DMS 273 (cell line): ENCODE measurements around the gene IL1A.

Experiments used
- DNase-seq: peaks from one replicate; lab custom pipeline; 2025; ENCODE audit not compliant: unreplicated experiment; lab: John Stamatoyannopoulos, UW

The IL1A gene

GRCh38 chr2:112764071-112765044 lies 19.9 kb downstream of the IL1A start, which contains the start of gene CKAP2L:
Gene CKAP2L (minus strand): TSS chr2:112764609. CDS start chr2:112764598, 11 bp downstream.
- peak; percentile 99 for DNase-seq

GRCh38 chr2:112762276-112762675 lies 22.0 kb downstream of the IL1A start:
- no peak for DNase-seq

GRCh38 chr2:112760149-112760548 lies 24.1 kb downstream of the IL1A start:
- DNase-seq: no peak

- no peak for DNase-seq
Measured at GRCh38 chr2:112758711-112759110, 25.6 kb downstream of the IL1A start.

GRCh38 chr2:112757265-112757664 lies 27.0 kb downstream of the IL1A start:
- no peak for DNase-seq

GRCh38 chr2:112756207-112756606 lies 28.1 kb downstream of the IL1A start:
- DNase-seq: no peak

GRCh38 chr2:112755444-112755843 lies 28.8 kb downstream of the IL1A start:
- DNase-seq: no peak

GRCh38 chr2:112754564-112754963 lies 29.7 kb downstream of the IL1A start:
- no peak for DNase-seq

- DNase-seq: no peak
Measured at GRCh38 chr2:112752667-112753066, 31.6 kb downstream of the IL1A start.

GRCh38 chr2:112751451-112752197 lies 32.7 kb downstream of the IL1A start:
- DNase-seq: no peak

GRCh38 chr2:112750560-112750843 lies 33.8 kb downstream of the IL1A start:
- no peak for DNase-seq

GRCh38 chr2:112749755-112750559 lies 34.3 kb downstream of the IL1A start:
- peak; percentile 83 for DNase-seq

- DNase-seq: no peak
Measured at GRCh38 chr2:112740527-112740926, 43.8 kb downstream of the IL1A start.

- DNase-seq: no peak
Measured at GRCh38 chr2:112737542-112738232, 46.6 kb downstream of the IL1A start.

GRCh38 chr2:112733871-112734270 lies 50.4 kb downstream of the IL1A start:
- no peak for DNase-seq

GRCh38 chr2:112733456-112733855 lies 50.8 kb downstream of the IL1A start:
- no peak for DNase-seq

GRCh38 chr2:112731479-112731878 lies 52.8 kb downstream of the IL1A start:
- DNase-seq: no peak

- no peak for DNase-seq
Measured at GRCh38 chr2:112730791-112731190, 53.5 kb downstream of the IL1A start.

GRCh38 chr2:112730216-112730615 lies 54.1 kb downstream of the IL1A start:
- DNase-seq: no peak

- DNase-seq: peak; percentile 25
Measured at GRCh38 chr2:112728378-112729175, 55.7 kb downstream of the IL1A start.
